ENCODE measurements around the gene VSIR. TPM values are rescaled to one million over a fixed set of nuclear protein-coding genes. Genes with fewer than 3 reads are reported as not detected.

VSIR gene
- total and polyA plus RNA-seq, 2 donors (not counting 1 experiment from before 2014, with no cell fraction given), result 40.5 to 61.2 TPM

GRCh38 chr10:71739358-71739900, 33.9 kb downstream of the VSIR start:
- H3K9me3 Mint-ChIP-seq (ENCODE audit: insufficient read depth), result no peaks in the 10 kb centered on the region
- POLR2A ChIA-PET, result interaction anchor here (1.2 kb wide), 1 partner anchor 8 kb away, joined by 3 read pairs; no protein-coding TSS in a partner anchor
- no peaks in the 10 kb centered on the region for H3K79me2 ChIP-seq (ENCODE audit: control insufficient read depth, insufficient read depth, low read length)
- H3K27me3 ChIP-seq (replicated peaks in 1 of 4; ENCODE audit: control extremely low read depth in 1 of 4, control insufficient read depth in 3 of 4, insufficient read depth in 4 of 4, low read length in 3 of 4), result no peaks in the 10 kb centered on the region
- DNase-seq (no peak), ATAC-seq (ENCODE audit: low read depth) (no peak)
- H3K9ac ChIP-seq (ENCODE audit: low read length), result no peak overlapping the region
- WGBS (ENCODE audit: insufficient coverage), result 90% methylated on average over 8 of the region's 8 CpGs
- H2AFZ ChIP-seq (ENCODE audit: insufficient read depth, low read depth, low read length, poor library complexity, severe bottlenecking), result no peak overlapping the region
- H3K9me3 ChIP-seq (ENCODE audit: control extremely low read depth in 1 of 3, control insufficient read depth in 2 of 3, insufficient read depth in 1 of 3, low read length in 2 of 3), result peaks cover 0 to 3% (median 0%) of the 10 kb centered on the region in 3 donors
- no peak overlapping the region for H3K4me3 Mint-ChIP-seq
- no peak overlapping the region for H3K27ac ChIP-seq (ENCODE audit: low read length in 2 of 2)
- TF ChIP-seq CTCF (IDR thresholded peaks at IDR 0.05), result no peak
- TF ChIP-seq EZH2 (IDR thresholded peaks at IDR 0.05; ENCODE audit: borderline replicate concordance, insufficient read depth, low read depth, low read length, poor library complexity, severe bottlenecking), result no peak
- H3K27me3 Mint-ChIP-seq, result no peaks in the 10 kb centered on the region
- H4K20me1 ChIP-seq (ENCODE audit: control insufficient read depth, insufficient read depth, low read length, poor library complexity, severe bottlenecking), result no peaks in the 10 kb centered on the region
- no peak overlapping the region for H3K4me3 ChIP-seq (ENCODE audit: control extremely low read depth in 1 of 5, extremely low read depth in 1 of 5, insufficient read depth in 1 of 5, low read depth in 2 of 5, low read length in 4 of 5)
- peak overlapping the region; percentile 41 for H3K27ac Mint-ChIP-seq
- H3K4me1 Mint-ChIP-seq, result peaks cover 70% of the 10 kb centered on the region
- H3K4me2 ChIP-seq (replicated peaks; ENCODE audit: low read depth, low read length, poor library complexity, severe bottlenecking), result no peak overlapping the region
- no peaks in the 10 kb centered on the region for H3K36me3 ChIP-seq (replicated peaks in 1 of 2; ENCODE audit: control extremely low read depth in 1 of 2, control insufficient read depth in 1 of 2, extremely low read depth in 1 of 2, insufficient read depth in 2 of 2, low read length in 1 of 2)
- CTCF ChIA-PET, result interaction anchor here (1.0 to 1.1 kb wide), 2 partner anchors 15 to 32 kb away, joined by 3 read pairs; no protein-coding TSS in a partner anchor
- H3K4me1 ChIP-seq (ENCODE audit: control insufficient read depth in 2 of 2, insufficient read depth in 2 of 2, low read length in 2 of 2), result peaks cover 37 to 68% of the 10 kb centered on the region in 2 donors
- intact Hi-C loops (cut with micrococcal nuclease), result no loop called here

DNA sequence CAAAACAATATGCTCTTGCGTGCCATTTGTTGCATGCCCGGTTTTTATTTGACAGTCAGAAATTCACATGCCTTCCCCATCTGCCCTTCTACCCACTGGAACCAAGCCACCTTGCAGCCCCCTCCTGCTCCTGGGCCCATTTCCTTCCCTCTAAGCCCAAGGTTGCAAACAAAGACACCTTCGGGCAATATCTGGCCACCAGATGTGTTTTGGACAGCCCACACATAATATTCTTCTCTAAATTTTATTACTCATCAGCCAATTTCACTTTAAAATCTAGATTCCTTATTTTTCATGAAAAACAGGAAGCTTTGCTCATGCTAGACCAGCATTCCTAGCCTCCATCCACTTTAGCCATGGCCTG, 35.5 kb downstream of the VSIR start:
- Histone ChIP-seq H4K20me1 (ENCODE audit: control insufficient read depth, insufficient read depth, low read length, poor library complexity, severe bottlenecking) (no peaks in the 10 kb centered on the region), H3K27me3 (replicated peaks in 1 of 4; ENCODE audit: control extremely low read depth in 1 of 4, control insufficient read depth in 3 of 4, insufficient read depth in 4 of 4, low read length in 3 of 4) (no peaks in the 10 kb centered on the region), H3K4me1 (ENCODE audit: control insufficient read depth in 2 of 2, insufficient read depth in 2 of 2, low read length in 2 of 2) (peaks cover 44 to 72% of the 10 kb centered on the region in 2 donors), H3K4me2 (replicated peaks; ENCODE audit: low read depth, low read length, poor library complexity, severe bottlenecking) (no peak overlapping the region), H2AFZ (ENCODE audit: insufficient read depth, low read depth, low read length, poor library complexity, severe bottlenecking) (peak overlapping the region; percentile 5), H3K4me3 (ENCODE audit: control extremely low read depth in 1 of 5, extremely low read depth in 1 of 5, insufficient read depth in 1 of 5, low read depth in 2 of 5, low read length in 4 of 5) (no peak overlapping the region), H3K36me3 (replicated peaks in 1 of 2; ENCODE audit: control extremely low read depth in 1 of 2, control insufficient read depth in 1 of 2, extremely low read depth in 1 of 2, insufficient read depth in 2 of 2, low read length in 1 of 2) (no peaks in the 10 kb centered on the region), H3K9ac (ENCODE audit: low read length) (no peak overlapping the region), H3K9me3 (ENCODE audit: control extremely low read depth in 1 of 3, control insufficient read depth in 2 of 3, insufficient read depth in 1 of 3, low read length in 2 of 3) (peaks cover 0 to 2% (median 0%) of the 10 kb centered on the region in 3 donors), H3K79me2 (ENCODE audit: control insufficient read depth, insufficient read depth, low read length) (no peaks in the 10 kb centered on the region), H3K27ac (ENCODE audit: low read length in 2 of 2) (peak overlapping the region in 1 of 2 donors; percentile 82)
- DNase-seq (no peak), ATAC-seq (ENCODE audit: low read depth) (no peak)
- intact Hi-C loops (cut with micrococcal nuclease), result no loop called here
- H3K27me3 Mint-ChIP-seq, result no peaks in the 10 kb centered on the region
- H3K4me3 Mint-ChIP-seq, result no peak overlapping the region
- ChIA-PET POLR2A (no interaction called here), CTCF (interaction anchor here (0.7 kb wide), 1 partner anchor 9 kb away, joined by 3 read pairs; no protein-coding TSS in a partner anchor)
- H3K27ac Mint-ChIP-seq, result peak overlapping the region; percentile 80
- 31% methylated on average over 3 of the region's 3 CpGs for WGBS (ENCODE audit: insufficient coverage)
- no peaks in the 10 kb centered on the region for H3K9me3 Mint-ChIP-seq (ENCODE audit: insufficient read depth)
- TF ChIP-seq EZH2 (IDR thresholded peaks at IDR 0.05; ENCODE audit: borderline replicate concordance, insufficient read depth, low read depth, low read length, poor library complexity, severe bottlenecking) (no peak), CTCF (IDR thresholded peaks at IDR 0.05) (no peak)
- H3K4me1 Mint-ChIP-seq, result peaks cover 80% of the 10 kb centered on the region
